H1 (cell line): Measurements from ENCODE around the gene SSX2IP. TPM values are rescaled to one million over a fixed set of nuclear protein-coding genes. Genes with fewer than 3 reads are reported as not detected.

Experiments used
- CTCF ChIA-PET: fragments of 300-600 bp; sonication (Branson Sonifier 250); formaldehyde crosslinking; loops from one replicate; lab custom pipeline; 2021; ENCODE audit not compliant: partially characterized antibody; lab: Charles Lee
- POLR2A ChIA-PET: fragments of 300-600 bp; sonication (Branson Sonifier 250); formaldehyde crosslinking; loops from one replicate; lab custom pipeline; 2021; ENCODE audit warnings: inconsistent platforms; ENCODE audit not compliant: partially characterized antibody; lab: Charles Lee
- DNase-seq, 2 experiments: peaks; one replicate each; pipeline versions ENCODE4 v3.0.0 to v3.0.0-alpha.2; 2010 to 2022; ENCODE audit warnings: low spot score in 2 of 2, low read depth in 1 of 2, mixed read lengths in 1 of 2
- FAIRE-seq: peaks from 2 replicates; lab custom pipeline; 2011; peaks lifted over from hg19 to GRCh38; lab: Jason Lieb, UNC
- H2AFZ ChIP-seq: 2 replicates; pipeline ENCODE4 v1.8.1; 2012; ENCODE audit warnings: low read length, inconsistent platforms
- H2AK5ac ChIP-seq: 2 replicates; pipeline ENCODE4 v1.6.1; 2013; ENCODE audit warnings: low read depth, low read length
- H2BK120ac ChIP-seq: replicated peaks from 2 replicates; pipeline ENCODE3; 2013; ENCODE audit warnings: low read depth, low read length, inconsistent platforms
- H2BK12ac ChIP-seq: 2 replicates; pipeline ENCODE4 v1.6.1; 2013; ENCODE audit warnings: low read depth, low read length
- H2BK15ac ChIP-seq: 2 replicates; pipeline ENCODE4 v1.6.1; 2013; ENCODE audit warnings: low read length
- H2BK20ac ChIP-seq: 2 replicates; pipeline ENCODE4 v1.6.1; 2013; ENCODE audit warnings: low read length
- H2BK5ac ChIP-seq: 2 replicates; pipeline ENCODE4 v1.6.1; 2013; ENCODE audit warnings: low read depth, low read length
- H3K14ac ChIP-seq: 2 replicates; pipeline ENCODE4 v1.6.1; 2013; ENCODE audit warnings: inconsistent platforms; ENCODE audit not compliant: insufficient read length
- H3K18ac ChIP-seq: 2 replicates; pipeline ENCODE4 v1.6.1; 2013; ENCODE audit warnings: low read length; ENCODE audit errors: extremely low read depth
- H3K23ac ChIP-seq: 2 replicates; pipeline ENCODE4 v1.6.1; 2013; ENCODE audit warnings: inconsistent platforms; ENCODE audit not compliant: insufficient read length
- H3K23me2 ChIP-seq: 2 replicates; pipeline ENCODE4 v1.6.1; 2013; ENCODE audit warnings: low read depth, low read length
- H3K27ac ChIP-seq: 2 replicates; pipeline ENCODE4 v1.6.1; 2011; ENCODE audit warnings: low read depth, low read length, inconsistent platforms
- H3K27me3 ChIP-seq, 4 experiments: replicated peaks in 1 of 4; 1 replicate in 1 of 4; 2 replicates in 3 of 4; pipeline versions ENCODE4 v1.6.1 to v1.8.1; 2011 to 2013; ENCODE audit warnings: low read length in 3 of 4, mild to moderate bottlenecking in 3 of 4, inconsistent platforms in 2 of 4, mixed read lengths in 2 of 4, moderate library complexity in 1 of 4; ENCODE audit not compliant: control insufficient read depth in 3 of 4, insufficient read depth in 3 of 4; ENCODE audit errors: extremely low read depth in 1 of 4
- H3K36me3 ChIP-seq, 4 experiments: 2 replicates each; pipeline versions ENCODE4 v1.6.1 to v1.8.1; 2011 to 2013; ENCODE audit warnings: mild to moderate bottlenecking in 4 of 4, low read length in 3 of 4, moderate library complexity in 2 of 4, control low read depth in 1 of 4, inconsistent platforms in 1 of 4; ENCODE audit not compliant: insufficient read depth in 4 of 4, control insufficient read depth in 2 of 4
- H3K4ac ChIP-seq: replicated peaks from 2 replicates; pipeline ENCODE3; 2013; ENCODE audit warnings: low read length, low read depth, mixed read lengths, inconsistent platforms; ENCODE audit not compliant: insufficient read length
- H3K4me1 ChIP-seq, 4 experiments: replicated peaks in 1 of 4; 1 replicate in 1 of 4; 2 replicates in 3 of 4; pipeline versions ENCODE4 v1.6.1 to v1.8.1; 2011 to 2013; ENCODE audit warnings: low read length in 3 of 4, inconsistent platforms in 2 of 4, mixed read lengths in 1 of 4; ENCODE audit not compliant: insufficient read depth in 4 of 4, control insufficient read depth in 3 of 4
- H3K4me2 ChIP-seq, 2 experiments: 2 replicates each; pipeline versions ENCODE4 v1.6.1 to v1.8.1; 2011 to 2013; ENCODE audit warnings: low read depth in 2 of 2, low read length in 2 of 2, control low read depth in 1 of 2, inconsistent platforms in 1 of 2, mild to moderate bottlenecking in 1 of 2; ENCODE audit not compliant: insufficient read depth in 1 of 2
- H3K4me3 ChIP-seq, 4 experiments: fragments of 200-600, 300-600 bp in 1 of 4; sonication (generic), shearing (Covaris generic), sonication (Bioruptor Twin) in 1 of 4; 2 replicates each; pipeline versions ENCODE4 v1.5.1 to v1.8.1; 2011 to 2016; ENCODE audit warnings: low read length in 4 of 4, low read depth in 3 of 4, control low read depth in 2 of 4, inconsistent platforms in 2 of 4, mild to moderate bottlenecking in 2 of 4, mixed read lengths in 1 of 4, moderate library complexity in 1 of 4; ENCODE audit not compliant: insufficient read depth in 2 of 4; ENCODE audit errors: extremely low read depth in 1 of 4
- H3K56ac ChIP-seq: replicated peaks from 2 replicates; pipeline ENCODE3; 2013; ENCODE audit warnings: low read depth, mild to moderate bottlenecking, mixed read lengths, low read length, inconsistent platforms; ENCODE audit not compliant: insufficient read length
- H3K79me1 ChIP-seq: 2 replicates; pipeline ENCODE4 v1.6.1; 2013; ENCODE audit warnings: low read depth, low read length, control low read depth
- H3K79me2 ChIP-seq, 2 experiments: 2 replicates each; pipeline versions ENCODE4 v1.6.1 to v1.8.1; 2012 to 2013; ENCODE audit warnings: low read length in 2 of 2, mild to moderate bottlenecking in 2 of 2, inconsistent platforms in 1 of 2; ENCODE audit not compliant: insufficient read depth in 2 of 2, control insufficient read depth in 1 of 2
- H3K9ac ChIP-seq, 4 experiments: replicated peaks in 1 of 4; 1 replicate in 1 of 4; 2 replicates in 3 of 4; pipeline versions ENCODE4 v1.6.1 to v1.8.1; 2011 to 2013; ENCODE audit warnings: low read depth in 3 of 4, low read length in 3 of 4, control low read depth in 2 of 4, mild to moderate bottlenecking in 2 of 4, moderate library complexity in 2 of 4, inconsistent platforms in 1 of 4; ENCODE audit errors: extremely low read depth in 1 of 4
- H3K9me3 ChIP-seq, 2 experiments: 2 replicates each; pipeline versions ENCODE4 v1.6.1 to v1.8.1; 2012 to 2013; ENCODE audit warnings: mild to moderate bottlenecking in 2 of 2, moderate library complexity in 2 of 2, control low read depth in 1 of 2, inconsistent platforms in 1 of 2, low read depth in 1 of 2, low read length in 1 of 2, mixed read lengths in 1 of 2; ENCODE audit not compliant: insufficient read depth in 2 of 2
- H4K20me1 ChIP-seq, 2 experiments: replicated peaks in 1 of 2; 2 replicates each; pipeline versions ENCODE3 to v1.8.1; 2011 to 2013; ENCODE audit warnings: inconsistent platforms in 2 of 2, low read length in 2 of 2, mild to moderate bottlenecking in 1 of 2; ENCODE audit not compliant: insufficient read depth in 2 of 2, control insufficient read depth in 1 of 2
- H4K5ac ChIP-seq: 2 replicates; pipeline ENCODE4 v1.6.1; 2013; ENCODE audit warnings: low read length, low read depth, mixed read lengths, inconsistent platforms; ENCODE audit not compliant: insufficient read length
- H4K8ac ChIP-seq: 2 replicates; pipeline ENCODE4 v1.8.0; 2013; ENCODE audit warnings: mild to moderate bottlenecking, moderate library complexity, low read length, inconsistent platforms; ENCODE audit not compliant: insufficient read depth; ENCODE audit errors: extremely low read depth
- H4K91ac ChIP-seq: replicated peaks from 2 replicates; pipeline ENCODE3; 2013; ENCODE audit warnings: low read length, mixed read lengths, inconsistent platforms; ENCODE audit not compliant: insufficient read length
- BRCA1 ChIP-seq: IDR thresholded peaks from 2 replicates; pipeline ENCODE4 v1.6.1; 2012; ENCODE audit warnings: low read depth, low read length, improper control_type of control experiment
- CTBP2 ChIP-seq: IDR thresholded peaks from 2 replicates; pipeline ENCODE4 v1.7.0; 2011; ENCODE audit warnings: borderline replicate concordance, mild to moderate bottlenecking, moderate library complexity, mixed read lengths, low read length; ENCODE audit not compliant: insufficient read depth, insufficient read length
- E2F6 ChIP-seq: IDR thresholded peaks from 2 replicates; pipeline ENCODE4 v1.6.1; 2012; ENCODE audit warnings: inconsistent platforms
- EP300 ChIP-seq, 2 experiments: IDR thresholded peaks; 1 replicate in 1 of 2; 2 replicates in 1 of 2; pipeline ENCODE4 v1.6.1; 2011 to 2012; ENCODE audit warnings: low read depth in 2 of 2, low read length in 2 of 2, mild to moderate bottlenecking in 2 of 2, borderline replicate concordance in 1 of 2, inconsistent platforms in 1 of 2, moderate library complexity in 1 of 2
- MAFK ChIP-seq: IDR thresholded peaks from 2 replicates; pipeline ENCODE4 v1.6.1; 2012; ENCODE audit warnings: low read depth, mild to moderate bottlenecking, improper control_type of control experiment, low read length
- POU5F1 ChIP-seq: IDR thresholded peaks from 2 replicates; pipeline ENCODE4 v1.6.1; 2011; ENCODE audit warnings: low read depth, mild to moderate bottlenecking, low read length, moderate library complexity
- RNF2 ChIP-seq: fragments of 200-900, 300-1000 bp; sonication (generic); IDR thresholded peaks from 2 replicates; pipeline ENCODE4 v1.7.1; 2016; ENCODE audit warnings: borderline replicate concordance, low read depth, mild to moderate bottlenecking, antibody characterized with exemption, low read length; ENCODE audit not compliant: poor library complexity, severe bottlenecking; ENCODE audit errors: missing control alignments
- SIRT6 ChIP-seq: IDR thresholded peaks from one replicate; pipeline ENCODE4 v1.7.1; 2012; ENCODE audit warnings: low read length, inconsistent platforms
- SP4 ChIP-seq: IDR thresholded peaks from 2 replicates; pipeline ENCODE4 v1.6.1; 2012; ENCODE audit warnings: low read length, inconsistent platforms
- TBP ChIP-seq: IDR thresholded peaks from 2 replicates; pipeline ENCODE4 v1.6.1; 2011; ENCODE audit warnings: low read depth, low read length, improper control_type of control experiment
- TEAD4 ChIP-seq: IDR thresholded peaks from 2 replicates; pipeline ENCODE4 v1.6.1; 2012; ENCODE audit warnings: low read depth, low read length, inconsistent platforms, mixed read lengths
- USF2 ChIP-seq: IDR thresholded peaks from 2 replicates; pipeline ENCODE4 v1.6.1; 2011; ENCODE audit warnings: low read length, improper control_type of control experiment
- WGBS, 2 experiments: shearing (Covaris generic) in 1 of 2; methylation state at CpG; one replicate each; pipeline versions ENCODE4 v1.1.6 to v1.1.7; 2013 to 2015; ENCODE audit warnings: low lambda C conversion rate in 2 of 2, mixed read lengths in 2 of 2, inconsistent platforms in 1 of 2, low coverage in 1 of 2, missing lambda C conversion rate in 1 of 2; ENCODE audit not compliant: insufficient replicate concordance in 2 of 2, insufficient coverage in 1 of 2, insufficient read length in 1 of 2; ENCODE audit errors: extremely low coverage in 1 of 2, missing lambda C conversion rate in 1 of 2; 5-methylcytosine and 5-hydroxymethylcytosine counted together
- polyA plus RNA-seq, 7 experiments: library from polyadenylated mRNA; depleted of rRNA in 3 of 7; stranded (reverse) in 5 of 7; unstranded in 2 of 7; fragments of >200 nt in 5 of 7; fragments of 200-250 nt in 2 of 7; gene quantifications; 1 replicate in 5 of 7; 2 replicates in 1 of 7; 4 replicates in 1 of 7; pipeline versions ENCODE4 v1.2.1 to v1.2.3, GENCODE V29; 2011 to 2013; ENCODE audit warnings: missing spikeins in 2 of 7, mixed read lengths in 2 of 7
- total RNA-seq: library from RNA; stranded (reverse); fragmentation: NEBNext Ultra II Directional; extraction: Animal tissue kit (Norgen Biotek cat#: 25700); gene quantifications from 2 replicates; pipeline ENCODE4 v1.2.1, GENCODE V29; 2021

Gene SSX2IP
- total and polyA plus RNA-seq, 2 of the 8 experiments (the other 6 are each of a cell fraction or from before 2014, with no cell fraction given) = 4.0 to 31.3 TPM

- Histone ChIP-seq H2BK15ac (no peak overlapping the region), H2BK120ac (no peak overlapping the region), H3K9ac (no peak overlapping the region), H3K9me3 (peaks cover 15 to 17% of the 10 kb centered on the region in 2 experiments), H4K20me1 (no peaks in the 10 kb centered on the region), H2AFZ (peak overlapping the region; percentile 48; the same call in 1 of the 2 replicates), H3K79me1 (no peaks in the 10 kb centered on the region), H2AK5ac (no peak overlapping the region), H3K18ac (0 out of 2 replicates have a peak overlapping the region, but pooled peaks have one; percentile 53), H2BK5ac (no peak overlapping the region), H2BK20ac (no peak overlapping the region), H3K56ac (no peak overlapping the region), H3K23me2 (no peaks in the 10 kb centered on the region), H3K4ac (no peak overlapping the region), H2BK12ac (no peak overlapping the region), H3K4me2 (no peak overlapping the region), H4K8ac (no peak overlapping the region), H3K79me2 (no peaks in the 10 kb centered on the region), H3K4me3 (no peak overlapping the region), H3K27me3 (no peaks in the 10 kb centered on the region), H4K5ac (no peak overlapping the region), H3K27ac (no peak overlapping the region), H3K14ac (no peak overlapping the region), H3K36me3 (peaks cover 0 to 5% (median 0%) of the 10 kb centered on the region in 4 experiments; a peak in 1 of 8 replicates), H3K4me1 (no peaks in the 10 kb centered on the region; a peak in 1 of 7 replicates), H3K23ac (no peak overlapping the region), H4K91ac (no peak overlapping the region)
- FAIRE-seq (no peak), DNase-seq (no peak)
- CTCF ChIA-PET = interaction anchor here (1.2 to 2.4 kb wide), 2 partner anchors 19 to 160 kb away, joined by 3 to 4 read pairs; no protein-coding TSS in a partner anchor
- WGBS, 2 experiments = 60% methylated on average over 3 of the region's 3 CpGs; no CpG with 5 or more reads in 1 of the 2 experiments
- POLR2A ChIA-PET = no interaction called here
- TF ChIP-seq TEAD4 (no peak), RNF2 (no peak), SP4 (no peak), USF2 (no peak), E2F6 (no peak), POU5F1 (no peak), TBP (no peak), CTBP2 (no peak), EP300 (IDR thresholded peaks at IDR 0.05; ENCODE audit: borderline replicate concordance in 1 of 2, low read depth in 2 of 2, low read length in 2 of 2) (no peak), SIRT6 (no peak), BRCA1 (no peak), MAFK (no peak)
These were observed 78.5 kb downstream of the SSX2IP start for GRCh38 chr1:84611796-84612195.
